Esophagus squamous epithelium (tissue), 5 donors: ENCODE results near the gene ALDH16A1. TPM values are rescaled to one million over a fixed set of nuclear protein-coding genes. Genes with fewer than 3 reads are reported as not detected.

Experiments used
- DNase-seq: peaks from one replicate; lab custom pipeline; 2025; lab: John Stamatoyannopoulos, UW
- H3K27ac ChIP-seq, 4 donors: fragments of 200-600 bp; sonication (generic); one replicate each; pipeline ENCODE4 v1.5.1; 2016 to 2019; ENCODE audit warnings: mild to moderate bottlenecking in 1 of 4
- H3K27me3 ChIP-seq, 4 donors: fragments of 200-600 bp; sonication (generic); 1 replicate in 3 of 4; 2 replicates in 1 of 4; pipeline versions ENCODE4 v1.5.1 to v1.6.0; 2017 to 2021; ENCODE audit warnings: antibody characterized with exemption in 1 of 4
- H3K36me3 ChIP-seq, 3 donors: fragments of 200-600 bp; sonication (generic); one replicate each; pipeline ENCODE4 v1.5.1; 2016 to 2019
- H3K4me1 ChIP-seq, 3 donors: fragments of 200-600 bp; sonication (generic); one replicate each; pipeline ENCODE4 v1.5.1; 2017 to 2019
- H3K4me3 ChIP-seq, 4 donors: fragments of 200-600 bp; sonication (generic); 1 replicate in 3 of 4; 2 replicates in 1 of 4; pipeline ENCODE4 v1.5.1; 2016 to 2019; ENCODE audit warnings: mild to moderate bottlenecking in 2 of 4, moderate library complexity in 1 of 4
- H3K9me3 ChIP-seq, 3 donors: fragments of 200-600 bp; sonication (generic); one replicate each; pipeline ENCODE4 v1.5.1; 2016 to 2019
- CTCF ChIP-seq, 6 experiments: fragments of 450-650 bp in 4 of 6; fragments of 200-600 bp in 2 of 6; sonication (generic) in 2 of 6; IDR thresholded peaks; one replicate each; pipeline ENCODE4 v1.5.1; 2016 to 2019; ENCODE audit warnings: antibody characterized with exemption in 6 of 6, mild to moderate bottlenecking in 4 of 6, moderate library complexity in 4 of 6
- POLR2A ChIP-seq, 4 donors: fragments of 450-650 bp; IDR thresholded peaks; one replicate each; pipeline ENCODE4 v1.6.1; 2017; ENCODE audit warnings: antibody characterized with exemption in 4 of 4, mild to moderate bottlenecking in 4 of 4, moderate library complexity in 3 of 4
- WGBS, 2 donors: methylation state at CpG; one replicate each; pipeline ENCODE4 v1.1.5; 2018; 5-methylcytosine and 5-hydroxymethylcytosine counted together
- intact Hi-C: fragments of 100-400 bp; cut with DNase I; formaldehyde crosslinking; loops from one replicate; pipeline ENCODE4 v1.15.0; 2022
- total RNA-seq, 4 donors: library from RNA; depleted of rRNA; stranded (reverse); fragments of >200 nt; gene quantifications; one replicate each; pipeline ENCODE4 v1.1.0, GENCODE V29; 2016
- donor health status: DM: yes; HTN: yes; CAD: no.

Gene ALDH16A1
- total RNA-seq, 4 donors from 2014 or later, result 35.9 to 56.5 (median 39.0) TPM

GRCh38 chr19:49490287-49491029, 37.4 kb downstream of the ALDH16A1 start:
- TF ChIP-seq POLR2A (IDR thresholded peaks at IDR 0.05) (no peak), CTCF (IDR thresholded peaks at IDR 0.05) (no peak)
- peaks cover 9 to 47% (median 29%) of the 10 kb centered on the region in 3 donors for H3K4me1 ChIP-seq
- H3K4me3 ChIP-seq, result peak overlapping the region in 2 of 4 donors; percentile 83 to 90
- H3K9me3 ChIP-seq, result no peaks in the 10 kb centered on the region
- no peaks in the 10 kb centered on the region for H3K27me3 ChIP-seq
- DNase-seq, result no peak
- 50 to 82% methylated on average over 1 to 19 of the region's 27 CpGs for WGBS, 2 donors
- intact Hi-C loops, result no loop called here
- H3K27ac ChIP-seq, result peak overlapping the region in 3 of 4 donors; percentile 93 to 98 (median 96)
- peaks cover 16 to 50% (median 31%) of the 10 kb centered on the region in 3 donors for H3K36me3 ChIP-seq

GRCh38 chr19:49491030-49491803, 38.2 kb downstream of the ALDH16A1 start:
- peaks cover 16 to 50% (median 31%) of the 10 kb centered on the region in 3 donors for H3K36me3 ChIP-seq
- no peak for DNase-seq
- H3K4me1 ChIP-seq, result peaks cover 13 to 52% (median 32%) of the 10 kb centered on the region in 3 donors
- no peak overlapping the region for H3K4me3 ChIP-seq
- H3K27ac ChIP-seq, result peak overlapping the region in 3 of 4 donors; percentile 93 to 98 (median 96)
- TF ChIP-seq CTCF (IDR thresholded peaks at IDR 0.05) (no peak), POLR2A (IDR thresholded peaks at IDR 0.05) (no peak)
- intact Hi-C loops, result no loop called here
- H3K9me3 ChIP-seq, result no peaks in the 10 kb centered on the region
- H3K27me3 ChIP-seq, result no peaks in the 10 kb centered on the region
- WGBS, 2 donors, result 65 to 72% methylated on average over 6 to 11 of the region's 17 CpGs

GRCh38 chr19:49491804-49492572, 39.0 kb downstream of the ALDH16A1 start:
- Histone ChIP-seq H3K27ac (no peak overlapping the region), H3K36me3 (peaks cover 16 to 50% (median 31%) of the 10 kb centered on the region in 3 donors), H3K9me3 (no peaks in the 10 kb centered on the region), H3K27me3 (no peaks in the 10 kb centered on the region), H3K4me1 (peaks cover 14 to 50% (median 32%) of the 10 kb centered on the region in 3 donors), H3K4me3 (no peak overlapping the region)
- no peak for TF ChIP-seq CTCF (IDR thresholded peaks at IDR 0.05)
- no peak for TF ChIP-seq POLR2A (IDR thresholded peaks at IDR 0.05)
- DNase-seq, result no peak
- intact Hi-C loops, result no loop called here
- 61 to 66% methylated on average over 6 to 7 of the region's 7 CpGs for WGBS, 2 donors

- Histone ChIP-seq H3K27ac (peak overlapping the region in 1 of 4 donors; percentile 5), H3K4me3 (no peak overlapping the region), H3K27me3 (no peaks in the 10 kb centered on the region), H3K4me1 (peaks cover 22 to 56% (median 38%) of the 10 kb centered on the region in 3 donors), H3K9me3 (no peaks in the 10 kb centered on the region), H3K36me3 (peaks cover 20 to 57% (median 31%) of the 10 kb centered on the region in 3 donors)
- intact Hi-C loops, result no loop called here
- 61 to 66% methylated on average over 12 of the region's 12 CpGs for WGBS, 2 donors
- DNase-seq, result no peak
- TF ChIP-seq POLR2A (IDR thresholded peaks at IDR 0.05) (no peak), CTCF (IDR thresholded peaks at IDR 0.05) (no peak)
These were observed 39.8 kb downstream of the ALDH16A1 start for GRCh38 chr19:49492573-49493405.
